Testis (tissue), 3 donors: ENCODE data around the gene COL4A2. TPM values are rescaled to one million over a fixed set of nuclear protein-coding genes. Genes with fewer than 3 reads are reported as not detected.

Experiments used
- DNase-seq: peaks from one replicate; pipeline ENCODE4 v3.0.0-alpha.2; 2019
- H3K27ac ChIP-seq, 2 donors: fragments of 200-600 bp; sonication (generic); one replicate each; pipeline ENCODE4 v1.5.1; 2019
- H3K27me3 ChIP-seq: fragments of 200-600 bp; sonication (generic); one replicate; pipeline ENCODE4 v1.5.1; 2019
- H3K36me3 ChIP-seq: fragments of 200-600 bp; sonication (generic); one replicate; pipeline ENCODE4 v1.5.1; 2017; ENCODE audit warnings: low read depth; ENCODE audit errors: missing control alignments
- H3K4me1 ChIP-seq: fragments of 200-600 bp; sonication (generic); one replicate; pipeline ENCODE4 v1.5.1; 2019
- H3K4me3 ChIP-seq, 2 donors: fragments of 200-600 bp; sonication (generic); one replicate each; pipeline ENCODE4 v1.5.1; 2017 to 2019
- H3K9me3 ChIP-seq: fragments of 200-600 bp; sonication (generic); one replicate; pipeline ENCODE4 v1.5.1; 2017
- CTCF ChIP-seq, 3 experiments: fragments of 450-650 bp in 2 of 3; fragments of 200-600 bp in 1 of 3; sonication (generic) in 1 of 3; IDR thresholded peaks; one replicate each; pipeline ENCODE4 v1.5.1; 2016 to 2019; ENCODE audit warnings: antibody characterized with exemption in 3 of 3, mild to moderate bottlenecking in 2 of 3, moderate library complexity in 1 of 3
- POLR2A ChIP-seq: fragments of 450-650 bp; IDR thresholded peaks from one replicate; pipeline ENCODE4 v1.6.1; 2017; ENCODE audit warnings: antibody characterized with exemption, mild to moderate bottlenecking, moderate library complexity
- WGBS, 2 donors: methylation state at CpG; one replicate each; pipeline ENCODE4 v1.1.5; 2018; 5-methylcytosine and 5-hydroxymethylcytosine counted together
- intact Hi-C: fragments of 100-400 bp; cut with DNase I; formaldehyde crosslinking; loops from one replicate; pipeline ENCODE4 v1.15.1; 2023; ENCODE audit warnings: low total_unique reads
- polyA plus RNA-seq: library from polyadenylated mRNA; stranded (reverse); fragments of 350-450 nt; fragmentation: Illumina TruSeq; extraction: RNeasy Lipid Tissue Mini Kit (QIAGEN cat#74804); gene quantifications from one replicate; pipeline ENCODE4 v1.2.3, GENCODE V29; 2014; ENCODE audit warnings: low read depth, low replicate concordance; ENCODE audit not compliant: insufficient read depth
- total RNA-seq, 2 donors: library from RNA; depleted of rRNA; stranded (reverse); fragments of >200 nt; gene quantifications; one replicate each; pipeline ENCODE4 v1.2.3, GENCODE V29; 2016

The COL4A2 gene
- total and polyA plus RNA-seq, 3 donors from 2014 or later, result 69.1 to 89.9 (median 81.0) TPM

- DNase-seq, result peak; percentile 62
- intact Hi-C loops, result no loop called here
- no peak for TF ChIP-seq POLR2A
- TF ChIP-seq CTCF (IDR thresholded peaks at IDR 0.05), result no peak
- peaks cover 28% of the 10 kb centered on the region for H3K4me1 ChIP-seq
- H3K4me3 ChIP-seq, result peak overlapping the region in 1 of 2 donors; percentile 84
- peak overlapping the region; percentile 93 for H3K27ac ChIP-seq
- H3K36me3 ChIP-seq, result no peaks in the 10 kb centered on the region
- WGBS, 2 donors, result 15 to 20% methylated on average over 10 to 15 of the region's 15 CpGs
- H3K9me3 ChIP-seq, result no peaks in the 10 kb centered on the region
- H3K27me3 ChIP-seq, result no peaks in the 10 kb centered on the region
Observed at GRCh38 chr13:110559429-110559943, 252.4 kb downstream of the COL4A2 start.

- H3K36me3 ChIP-seq, result no peaks in the 10 kb centered on the region
- intact Hi-C loops, result no loop called here
- H3K4me1 ChIP-seq, result peaks cover 28% of the 10 kb centered on the region
- WGBS, 2 donors, result 12 to 19% methylated on average over 6 of the region's 6 CpGs
- H3K4me3 ChIP-seq, result peak overlapping the region in 1 of 2 donors; percentile 84
- TF ChIP-seq POLR2A (no peak), CTCF (IDR thresholded peaks at IDR 0.05) (no peak)
- peak overlapping the region; percentile 93 for H3K27ac ChIP-seq
- no peaks in the 10 kb centered on the region for H3K9me3 ChIP-seq
- H3K27me3 ChIP-seq, result no peaks in the 10 kb centered on the region
- DNase-seq, result no peak
Observed at GRCh38 chr13:110559986-110560385, 252.9 kb downstream of the COL4A2 start.

GRCh38 chr13:110560601-110561343 lies 253.7 kb downstream of the COL4A2 start:
- TF ChIP-seq CTCF (IDR thresholded peaks at IDR 0.05), result no peak
- no peak for TF ChIP-seq POLR2A
- peak overlapping the region; percentile 84 for H3K4me3 ChIP-seq
- H3K9me3 ChIP-seq, result no peaks in the 10 kb centered on the region
- intact Hi-C loops, result no loop called here
- no peaks in the 10 kb centered on the region for H3K36me3 ChIP-seq
- H3K4me1 ChIP-seq, result peaks cover 28% of the 10 kb centered on the region
- peak; percentile 51 for DNase-seq
- no peaks in the 10 kb centered on the region for H3K27me3 ChIP-seq
- peak overlapping the region; percentile 93 for H3K27ac ChIP-seq
- 0% methylated on average over 17 to 19 of the region's 29 CpGs for WGBS, 2 donors

- TF ChIP-seq POLR2A (no peak), CTCF (IDR thresholded peaks at IDR 0.05) (no peak)
- WGBS, 2 donors, result 0 to 1% methylated on average over 1 to 38 of the region's 79 CpGs
- H3K27me3 ChIP-seq, result no peaks in the 10 kb centered on the region
- intact Hi-C loops, result no loop called here
- no peaks in the 10 kb centered on the region for H3K36me3 ChIP-seq
- DNase-seq, result peak; percentile 93
- H3K27ac ChIP-seq, result peak within 1 kb of the TSS; percentile 93
- peaks cover 28% of the 10 kb centered on the region for H3K4me1 ChIP-seq
- H3K4me3 ChIP-seq, result peak within 1 kb of the TSS; percentile 84
- no peaks in the 10 kb centered on the region for H3K9me3 ChIP-seq
Observed at GRCh38 chr13:110561344-110562035, 254.4 kb downstream of the COL4A2 start, which contains the start of gene RAB20. RAB20 (minus strand) TSS chr13:110561722; CDS start chr13:110561519, 203 bp downstream.
